ENCODE data around the gene KRTAP5-11. TPM values are rescaled to one million over a fixed set of nuclear protein-coding genes. Genes with fewer than 3 reads are reported as not detected.
"Not testable (repeated sequence)": the region's sequence is repeated elsewhere in the genome, so short reads cannot be mapped to it uniquely, and the experiment has no call there.

The KRTAP5-11 gene
- total RNA-seq, result not detected

- Histone ChIP-seq H3K27me3 (ENCODE audit: control insufficient read depth in 3 of 3, insufficient read depth in 3 of 3, low read length in 3 of 3) (peaks cover 0 to 6% (median 0%) of the 10 kb centered on the region in 3 donors), H3K9me3 (ENCODE audit: control insufficient read depth in 3 of 3, low read length in 3 of 3) (no peaks in the 10 kb centered on the region), H3K4me1 (ENCODE audit: control insufficient read depth in 3 of 3, insufficient read depth in 3 of 3, low read length in 3 of 3) (peaks cover 0 to 7% (median 2%) of the 10 kb centered on the region in 3 donors), H3K4me3 (ENCODE audit: low read length in 3 of 3) (no peak within 1 kb of the TSS), H3K36me3 (ENCODE audit: control insufficient read depth in 3 of 3, insufficient read depth in 3 of 3, low read length in 3 of 3) (no peaks in the 10 kb centered on the region), H3K9ac (ENCODE audit: low read depth in 1 of 3, low read length in 3 of 3) (no peak within 1 kb of the TSS), H3K27ac (ENCODE audit: low read depth, low read length) (no peak within 1 kb of the TSS)
Observed at GRCh38 chr11:71582309-71582895, at the start of gene KRTAP5-11. Gene KRTAP5-11 (minus strand): TSS chr11:71582875. CDS start chr11:71582837, 38 bp downstream.

- not testable (repeated sequence) for H3K4me3 ChIP-seq (ENCODE audit: low read length in 3 of 3); H3K27me3 ChIP-seq (ENCODE audit: control insufficient read depth in 3 of 3, insufficient read depth in 3 of 3, low read length in 3 of 3); H3K9me3 ChIP-seq (ENCODE audit: control insufficient read depth in 3 of 3, low read length in 3 of 3); H3K27ac ChIP-seq (ENCODE audit: low read depth, low read length); H3K9ac ChIP-seq (ENCODE audit: low read depth in 1 of 3, low read length in 3 of 3); H3K4me1 ChIP-seq (ENCODE audit: control insufficient read depth in 3 of 3, insufficient read depth in 3 of 3, low read length in 3 of 3); H3K36me3 ChIP-seq (ENCODE audit: control insufficient read depth in 3 of 3, insufficient read depth in 3 of 3, low read length in 3 of 3)
Observed at GRCh38 chr11:71631551-71631950, 48.9 kb upstream of the KRTAP5-11 start.

GRCh38 chr11:71630071-71630470 is 47.4 kb upstream of the KRTAP5-11 start:
- not testable (repeated sequence) for H3K27ac ChIP-seq (ENCODE audit: low read depth, low read length); H3K9ac ChIP-seq (ENCODE audit: low read depth in 1 of 3, low read length in 3 of 3); H3K9me3 ChIP-seq (ENCODE audit: control insufficient read depth in 3 of 3, low read length in 3 of 3); H3K4me3 ChIP-seq (ENCODE audit: low read length in 3 of 3); H3K36me3 ChIP-seq (ENCODE audit: control insufficient read depth in 3 of 3, insufficient read depth in 3 of 3, low read length in 3 of 3); H3K4me1 ChIP-seq (ENCODE audit: control insufficient read depth in 3 of 3, insufficient read depth in 3 of 3, low read length in 3 of 3)
- H3K27me3 ChIP-seq (ENCODE audit: control insufficient read depth in 3 of 3, insufficient read depth in 3 of 3, low read length in 3 of 3), result peaks cover 0 to 10% (median 0%) of the 10 kb centered on the region in 3 donors

GRCh38 chr11:71628943-71629342 is 46.3 kb upstream of the KRTAP5-11 start:
- not testable (repeated sequence) for H3K4me1 ChIP-seq (ENCODE audit: control insufficient read depth in 3 of 3, insufficient read depth in 3 of 3, low read length in 3 of 3); H3K27me3 ChIP-seq (ENCODE audit: control insufficient read depth in 3 of 3, insufficient read depth in 3 of 3, low read length in 3 of 3); H3K9me3 ChIP-seq (ENCODE audit: control insufficient read depth in 3 of 3, low read length in 3 of 3); H3K36me3 ChIP-seq (ENCODE audit: control insufficient read depth in 3 of 3, insufficient read depth in 3 of 3, low read length in 3 of 3); H3K9ac ChIP-seq (ENCODE audit: low read depth in 1 of 3, low read length in 3 of 3); H3K27ac ChIP-seq (ENCODE audit: low read depth, low read length); H3K4me3 ChIP-seq (ENCODE audit: low read length in 3 of 3)

- H3K9ac ChIP-seq (ENCODE audit: low read depth in 1 of 3, low read length in 3 of 3); H3K4me1 ChIP-seq (ENCODE audit: control insufficient read depth in 3 of 3, insufficient read depth in 3 of 3, low read length in 3 of 3); H3K9me3 ChIP-seq (ENCODE audit: control insufficient read depth in 3 of 3, low read length in 3 of 3); H3K36me3 ChIP-seq (ENCODE audit: control insufficient read depth in 3 of 3, insufficient read depth in 3 of 3, low read length in 3 of 3); H3K27ac ChIP-seq (ENCODE audit: low read depth, low read length); H3K27me3 ChIP-seq (ENCODE audit: control insufficient read depth in 3 of 3, insufficient read depth in 3 of 3, low read length in 3 of 3); H3K4me3 ChIP-seq (ENCODE audit: low read length in 3 of 3): not testable (repeated sequence)
Observed at GRCh38 chr11:71623226-71623625, 40.6 kb upstream of the KRTAP5-11 start.

- H3K9ac ChIP-seq (ENCODE audit: low read depth in 1 of 3, low read length in 3 of 3); H3K4me3 ChIP-seq (ENCODE audit: low read length in 3 of 3); H3K4me1 ChIP-seq (ENCODE audit: control insufficient read depth in 3 of 3, insufficient read depth in 3 of 3, low read length in 3 of 3); H3K36me3 ChIP-seq (ENCODE audit: control insufficient read depth in 3 of 3, insufficient read depth in 3 of 3, low read length in 3 of 3); H3K9me3 ChIP-seq (ENCODE audit: control insufficient read depth in 3 of 3, low read length in 3 of 3); H3K27ac ChIP-seq (ENCODE audit: low read depth, low read length); H3K27me3 ChIP-seq (ENCODE audit: control insufficient read depth in 3 of 3, insufficient read depth in 3 of 3, low read length in 3 of 3): not testable (repeated sequence)
Observed at GRCh38 chr11:71622561-71622960, 39.9 kb upstream of the KRTAP5-11 start.

- not testable (repeated sequence) for H3K4me3 ChIP-seq (ENCODE audit: low read length in 3 of 3); H3K4me1 ChIP-seq (ENCODE audit: control insufficient read depth in 3 of 3, insufficient read depth in 3 of 3, low read length in 3 of 3); H3K36me3 ChIP-seq (ENCODE audit: control insufficient read depth in 3 of 3, insufficient read depth in 3 of 3, low read length in 3 of 3); H3K27me3 ChIP-seq (ENCODE audit: control insufficient read depth in 3 of 3, insufficient read depth in 3 of 3, low read length in 3 of 3); H3K9me3 ChIP-seq (ENCODE audit: control insufficient read depth in 3 of 3, low read length in 3 of 3); H3K27ac ChIP-seq (ENCODE audit: low read depth, low read length); H3K9ac ChIP-seq (ENCODE audit: low read depth in 1 of 3, low read length in 3 of 3)
Observed at GRCh38 chr11:71615003-71615402, 32.3 kb upstream of the KRTAP5-11 start.

GRCh38 chr11:71614366-71614917 is 31.8 kb upstream of the KRTAP5-11 start:
- H3K9ac ChIP-seq (ENCODE audit: low read depth in 1 of 3, low read length in 3 of 3); H3K4me3 ChIP-seq (ENCODE audit: low read length in 3 of 3); H3K9me3 ChIP-seq (ENCODE audit: control insufficient read depth in 3 of 3, low read length in 3 of 3); H3K4me1 ChIP-seq (ENCODE audit: control insufficient read depth in 3 of 3, insufficient read depth in 3 of 3, low read length in 3 of 3); H3K36me3 ChIP-seq (ENCODE audit: control insufficient read depth in 3 of 3, insufficient read depth in 3 of 3, low read length in 3 of 3); H3K27ac ChIP-seq (ENCODE audit: low read depth, low read length); H3K27me3 ChIP-seq (ENCODE audit: control insufficient read depth in 3 of 3, insufficient read depth in 3 of 3, low read length in 3 of 3): not testable (repeated sequence)

GRCh38 chr11:71613931-71614330 is 31.3 kb upstream of the KRTAP5-11 start:
- H3K9me3 ChIP-seq (ENCODE audit: control insufficient read depth in 3 of 3, low read length in 3 of 3); H3K27ac ChIP-seq (ENCODE audit: low read depth, low read length); H3K4me3 ChIP-seq (ENCODE audit: low read length in 3 of 3); H3K4me1 ChIP-seq (ENCODE audit: control insufficient read depth in 3 of 3, insufficient read depth in 3 of 3, low read length in 3 of 3); H3K27me3 ChIP-seq (ENCODE audit: control insufficient read depth in 3 of 3, insufficient read depth in 3 of 3, low read length in 3 of 3); H3K36me3 ChIP-seq (ENCODE audit: control insufficient read depth in 3 of 3, insufficient read depth in 3 of 3, low read length in 3 of 3); H3K9ac ChIP-seq (ENCODE audit: low read depth in 1 of 3, low read length in 3 of 3): not testable (repeated sequence)

GRCh38 chr11:71611218-71611910 is 28.7 kb upstream of the KRTAP5-11 start:
- not testable (repeated sequence) for H3K27ac ChIP-seq (ENCODE audit: low read depth, low read length); H3K36me3 ChIP-seq (ENCODE audit: control insufficient read depth in 3 of 3, insufficient read depth in 3 of 3, low read length in 3 of 3); H3K9ac ChIP-seq (ENCODE audit: low read depth in 1 of 3, low read length in 3 of 3); H3K9me3 ChIP-seq (ENCODE audit: control insufficient read depth in 3 of 3, low read length in 3 of 3); H3K4me3 ChIP-seq (ENCODE audit: low read length in 3 of 3); H3K4me1 ChIP-seq (ENCODE audit: control insufficient read depth in 3 of 3, insufficient read depth in 3 of 3, low read length in 3 of 3)
- peaks cover 6 to 18% (median 15%) of the 10 kb centered on the region in 3 donors for H3K27me3 ChIP-seq (ENCODE audit: control insufficient read depth in 3 of 3, insufficient read depth in 3 of 3, low read length in 3 of 3)

Measured in skeletal muscle tissue (tissue), 4 donors.